Sigmoid colon (tissue), 4 donors: ENCODE measurements around the gene DEGS1.

Source experiments
- POLR2A ChIP-seq, 2 donors: fragments of 450-650 bp; IDR thresholded peaks; one replicate each; pipeline ENCODE4 v1.6.1; 2016; ENCODE audit warnings: antibody characterized with exemption in 2 of 2, mild to moderate bottlenecking in 2 of 2, moderate library complexity in 2 of 2
- POLR2AphosphoS5 ChIP-seq, 4 donors: sonication (generic); formaldehyde crosslinking; IDR thresholded peaks; one replicate each; pipeline ENCODE4 v1.6.1; 2017; ENCODE audit warnings: antibody characterized with exemption in 4 of 4
- TF ChIP-seq, protein P1 (sequence below), 4 experiments: fragments of 450-650 bp in 3 of 4; fragments of 200-600 bp in 1 of 4; IDR thresholded peaks; one replicate each; pipeline ENCODE4 v1.5.1; 2016 to 2019; ENCODE audit warnings: antibody characterized with exemption in 4 of 4, mild to moderate bottlenecking in 3 of 4, moderate library complexity in 2 of 4

DNA sequence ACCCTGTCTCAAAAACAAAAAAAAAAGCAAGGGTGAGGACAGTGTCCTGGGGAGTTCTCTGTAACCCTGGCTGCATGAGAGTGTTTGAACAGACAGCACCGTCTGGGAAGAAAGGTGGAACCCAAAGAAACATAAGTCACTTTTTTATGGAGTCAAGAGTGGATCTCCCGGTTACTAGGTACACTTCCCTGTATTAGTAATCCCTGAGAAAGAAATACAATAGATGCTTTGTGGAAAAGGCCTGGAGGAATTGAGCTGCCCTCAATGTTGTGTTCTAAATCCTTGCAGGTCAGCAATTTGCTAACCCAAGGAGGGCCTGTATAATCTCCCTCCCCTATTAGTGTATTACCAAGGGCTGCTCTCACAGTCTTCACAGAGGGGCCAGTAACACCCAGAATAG, 16.6 kb downstream of the DEGS1 start:
- TF ChIP-seq, protein P1, sequence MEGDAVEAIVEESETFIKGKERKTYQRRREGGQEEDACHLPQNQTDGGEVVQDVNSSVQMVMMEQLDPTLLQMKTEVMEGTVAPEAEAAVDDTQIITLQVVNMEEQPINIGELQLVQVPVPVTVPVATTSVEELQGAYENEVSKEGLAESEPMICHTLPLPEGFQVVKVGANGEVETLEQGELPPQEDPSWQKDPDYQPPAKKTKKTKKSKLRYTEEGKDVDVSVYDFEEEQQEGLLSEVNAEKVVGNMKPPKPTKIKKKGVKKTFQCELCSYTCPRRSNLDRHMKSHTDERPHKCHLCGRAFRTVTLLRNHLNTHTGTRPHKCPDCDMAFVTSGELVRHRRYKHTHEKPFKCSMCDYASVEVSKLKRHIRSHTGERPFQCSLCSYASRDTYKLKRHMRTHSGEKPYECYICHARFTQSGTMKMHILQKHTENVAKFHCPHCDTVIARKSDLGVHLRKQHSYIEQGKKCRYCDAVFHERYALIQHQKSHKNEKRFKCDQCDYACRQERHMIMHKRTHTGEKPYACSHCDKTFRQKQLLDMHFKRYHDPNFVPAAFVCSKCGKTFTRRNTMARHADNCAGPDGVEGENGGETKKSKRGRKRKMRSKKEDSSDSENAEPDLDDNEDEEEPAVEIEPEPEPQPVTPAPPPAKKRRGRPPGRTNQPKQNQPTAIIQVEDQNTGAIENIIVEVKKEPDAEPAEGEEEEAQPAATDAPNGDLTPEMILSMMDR (IDR thresholded peaks at IDR 0.05): no peak
- no peak for TF ChIP-seq POLR2AphosphoS5 (IDR thresholded peaks at IDR 0.05)
- TF ChIP-seq POLR2A (IDR thresholded peaks at IDR 0.05): no peak
